IMR-90 (cell line): ENCODE data around the gene CHRNG. TPM values are rescaled to one million over a fixed set of nuclear protein-coding genes. Genes with fewer than 3 reads are reported as not detected.

Source experiments
- ATAC-seq: fragments of 200-7000 bp; cut with Tn5 transposase; 2 replicates; pipeline ENCODE4 v1.9.1; 2020; ENCODE audit warnings: low read depth, mild to moderate bottlenecking, moderate library complexity
- BruUV-seq: library from RNA; stranded (reverse); fragments of 400-500 nt; replicated peaks from 2 replicates; lab custom pipeline; 2021; lab: Mats Ljungman, UMichigan
- CTCF ChIA-PET: fragments of 300-600 bp; formaldehyde crosslinking; extraction: SDS; loops from one replicate; lab custom pipeline; 2021; ENCODE audit warnings: antibody characterized with exemption; lab: Yijun Ruan, JAX
- POLR2A ChIA-PET: fragments of 300-600 bp; sonication (Branson Sonifier 250); formaldehyde crosslinking; loops from one replicate; lab custom pipeline; 2022; ENCODE audit warnings: antibody characterized with exemption; ENCODE audit not compliant: unreplicated experiment; lab: Charles Lee
- DNase-seq: peaks from one replicate; pipeline ENCODE4 v3.0.0; 2013
- H2AFZ ChIP-seq: replicated peaks from 2 replicates; pipeline ENCODE3; 2013; ENCODE audit warnings: low read length, mild to moderate bottlenecking; ENCODE audit not compliant: poor library complexity
- H2AK5ac ChIP-seq: 2 replicates; pipeline ENCODE4 v1.6.1; 2013; ENCODE audit warnings: low read depth, low read length, inconsistent platforms
- H2AK9ac ChIP-seq: replicated peaks from 2 replicates; pipeline ENCODE3; 2013; ENCODE audit warnings: mild to moderate bottlenecking, low read depth, low read length, moderate library complexity; ENCODE audit not compliant: poor library complexity
- H2BK120ac ChIP-seq: 2 replicates; pipeline ENCODE4 v1.6.1; 2013; ENCODE audit warnings: low read depth, low read length, inconsistent platforms
- H2BK15ac ChIP-seq: 3 replicates; pipeline ENCODE4 v1.6.1; 2013; ENCODE audit warnings: low read depth, low read length, inconsistent platforms
- H2BK20ac ChIP-seq: 2 replicates; pipeline ENCODE4 v1.6.1; 2013; ENCODE audit warnings: low read depth, mild to moderate bottlenecking, inconsistent platforms, low read length, moderate library complexity
- H2BK5ac ChIP-seq: 2 replicates; pipeline ENCODE4 v1.6.1; 2013; ENCODE audit warnings: mild to moderate bottlenecking, low read depth, low read length, inconsistent platforms; ENCODE audit not compliant: poor library complexity, severe bottlenecking
- H3K14ac ChIP-seq: replicated peaks from 2 replicates; pipeline ENCODE4 v1.6.1; 2013; ENCODE audit warnings: low read depth, low read length, inconsistent platforms
- H3K18ac ChIP-seq: 2 replicates; pipeline ENCODE4 v1.6.1; 2013; ENCODE audit warnings: low read depth, low read length, control low read depth
- H3K23ac ChIP-seq: 2 replicates; pipeline ENCODE4 v1.6.1; 2013; ENCODE audit warnings: low read depth, low read length, inconsistent platforms
- H3K27ac ChIP-seq: 2 replicates; pipeline ENCODE4 v1.5.1; 2013; ENCODE audit warnings: mild to moderate bottlenecking, control low read depth, low read length; ENCODE audit not compliant: insufficient read depth
- H3K27me3 ChIP-seq: 2 replicates; pipeline ENCODE4 v1.6.1; 2013; ENCODE audit warnings: low read length; ENCODE audit not compliant: control insufficient read depth, insufficient read depth
- H3K36me3 ChIP-seq: 2 replicates; pipeline ENCODE4 v1.6.1; 2013; ENCODE audit warnings: low read length, mixed read lengths; ENCODE audit not compliant: control insufficient read depth, insufficient read depth
- H3K4ac ChIP-seq: 2 replicates; pipeline ENCODE4 v1.6.1; 2013; ENCODE audit warnings: low read depth, low read length, inconsistent platforms
- H3K4me1 ChIP-seq: 2 replicates; pipeline ENCODE4 v1.6.1; 2013; ENCODE audit warnings: low read length, mixed read lengths; ENCODE audit not compliant: control insufficient read depth, insufficient read depth
- H3K4me2 ChIP-seq: 2 replicates; pipeline ENCODE4 v1.6.1; 2013; ENCODE audit warnings: low read depth, mild to moderate bottlenecking, control low read depth, low read length, moderate library complexity
- H3K4me3 ChIP-seq: 2 replicates; pipeline ENCODE4 v1.5.1; 2013; ENCODE audit warnings: low read depth, mild to moderate bottlenecking, control low read depth, low read length, moderate library complexity; ENCODE audit not compliant: insufficient read depth
- H3K56ac ChIP-seq: 2 replicates; pipeline ENCODE4 v1.6.1; 2013; ENCODE audit warnings: low read length, inconsistent platforms; ENCODE audit not compliant: insufficient read depth; ENCODE audit errors: extremely low read depth
- H3K79me1 ChIP-seq, 2 experiments: 2 replicates each; pipeline ENCODE4 v1.6.1; 2013; ENCODE audit warnings: low read length in 2 of 2, inconsistent platforms in 1 of 2, low read depth in 1 of 2
- H3K9ac ChIP-seq: 2 replicates; pipeline ENCODE4 v1.6.1; 2013; ENCODE audit warnings: low read depth, low read length, control low read depth
- H3K9me1 ChIP-seq: 2 replicates; pipeline ENCODE4 v1.6.1; 2013; ENCODE audit warnings: low read length, inconsistent platforms; ENCODE audit not compliant: insufficient read depth
- H3K9me3 ChIP-seq: 2 replicates; pipeline ENCODE4 v1.6.1; 2013; ENCODE audit warnings: low read length; ENCODE audit not compliant: control insufficient read depth, insufficient read depth
- H4K20me1 ChIP-seq: 2 replicates; pipeline ENCODE4 v1.6.1; 2013; ENCODE audit warnings: low read length, inconsistent platforms; ENCODE audit not compliant: insufficient read depth
- H4K5ac ChIP-seq: 2 replicates; pipeline ENCODE4 v1.6.1; 2013; ENCODE audit warnings: mild to moderate bottlenecking, low read depth, low read length, control low read depth
- H4K8ac ChIP-seq, 2 experiments: 2 replicates each; pipeline ENCODE4 v1.6.1; 2013; ENCODE audit warnings: low read depth in 2 of 2, low read length in 2 of 2, control low read depth in 1 of 2, inconsistent platforms in 1 of 2
- H4K91ac ChIP-seq: 2 replicates; pipeline ENCODE4 v1.6.1; 2013; ENCODE audit warnings: low read depth, low read length, inconsistent platforms; ENCODE audit not compliant: insufficient read depth
- CEBPB ChIP-seq: IDR thresholded peaks from 2 replicates; pipeline ENCODE4 v1.6.1; 2012; ENCODE audit warnings: low read depth, low read length, improper control_type of control experiment
- CTCF ChIP-seq: conservative IDR thresholded peaks from 2 replicates; pipeline ENCODE4 v1.5.1; 2012; ENCODE audit warnings: mild to moderate bottlenecking, low read depth, low read length, improper control_type of control experiment
- FOS ChIP-seq: fragments of 150-350 bp; IDR thresholded peaks from 2 replicates; pipeline ENCODE4 v1.6.1; 2016; ENCODE audit warnings: low read depth, low read length
- MAFK ChIP-seq: IDR thresholded peaks from 2 replicates; pipeline ENCODE4 v1.6.1; 2012; ENCODE audit warnings: low read depth, low read length, improper control_type of control experiment
- MAZ ChIP-seq: IDR thresholded peaks from 2 replicates; pipeline ENCODE4 v1.6.1; 2012; ENCODE audit warnings: low read depth, mild to moderate bottlenecking, low read length, improper control_type of control experiment, moderate library complexity, borderline replicate concordance
- POLR2A ChIP-seq: IDR thresholded peaks from 2 replicates; pipeline ENCODE4 v1.6.1; 2012; ENCODE audit warnings: mild to moderate bottlenecking, low read depth, low read length
- SMC3 ChIP-seq: fragments of 150-350 bp; IDR thresholded peaks from 2 replicates; pipeline ENCODE4 v1.6.1; 2016; ENCODE audit warnings: low read depth, mild to moderate bottlenecking, antibody characterized with exemption, low read length, moderate library complexity
- WGBS, 2 experiments: methylation state at CpG; one replicate each; pipeline versions ENCODE4 v1.1.5 to v1.1.7; 2013; ENCODE audit warnings: missing lambda C conversion rate in 2 of 2; ENCODE audit not compliant: insufficient read length in 1 of 2; ENCODE audit errors: extremely low coverage in 2 of 2; 5-methylcytosine and 5-hydroxymethylcytosine counted together
- dilution Hi-C: fragments of 300-500 bp; cut with HindIII; formaldehyde crosslinking; loops from one replicate; pipeline ENCODE4 v1.14.3; 2018; ENCODE audit warnings: low sequenced_read_pairs; ENCODE audit not compliant: unreplicated experiment
- in situ Hi-C: fragments of 300-500 bp; cut with MboI; formaldehyde crosslinking; loops from 3 replicates; pipeline ENCODE4 v1.14.3; 2019; ENCODE audit warnings: low sequenced_read_pairs, inconsistent platforms, mixed read lengths
- intact Hi-C: fragments of 100-400 bp; cut with micrococcal nuclease; formaldehyde crosslinking; loops from 2 replicates; pipeline ENCODE4 v1.10.0; 2022
- polyA plus RNA-seq, 3 experiments: library from polyadenylated mRNA; depleted of rRNA; stranded (reverse); fragments of >200 nt; gene quantifications; 2 replicates each; pipeline ENCODE4 v1.2.3, GENCODE V29; 2012; ENCODE audit warnings: low replicate concordance in 1 of 3
- total RNA-seq: library from RNA; depleted of rRNA; stranded (reverse); fragments of >200 nt; gene quantifications from 2 replicates; pipeline ENCODE4 v1.2.3, GENCODE V29; 2012
- TF ChIP-seq, protein P1 (sequence below): fragments of 150-350 bp; IDR thresholded peaks from 2 replicates; pipeline ENCODE4 v1.6.1; 2017; ENCODE audit warnings: mild to moderate bottlenecking, antibody characterized with exemption, low read length, low read depth
- TF ChIP-seq, protein P2 (sequence below): fragments of 150-350 bp; IDR thresholded peaks from 2 replicates; pipeline ENCODE4 v1.6.1; 2016; ENCODE audit warnings: low read depth, mild to moderate bottlenecking, low read length, moderate library complexity, borderline replicate concordance

Gene CHRNG
- total and polyA plus RNA-seq, 2 of the 4 experiments (the other 2 are of a cell fraction), result not detected

GRCh38 chr2:232540441-232541041, 1.0 kb downstream of the CHRNG start:
- POLR2A ChIA-PET, result no interaction called here
- Histone ChIP-seq H3K14ac (no peak overlapping the region), H3K4me2 (no peak overlapping the region), H3K4me1 (no peaks in the 10 kb centered on the region; the same call in 1 of the 2 replicates), H3K9ac (no peak overlapping the region), H3K79me1 (no peaks in the 10 kb centered on the region), H3K9me3 (peaks cover 6% of the 10 kb centered on the region), H2AK5ac (no peak overlapping the region), H4K91ac (no peak overlapping the region), H3K4ac (no peak overlapping the region), H3K36me3 (0 out of 2 replicates have a peak, but pooled peaks cover 1% of the 10 kb centered on the region), H2AFZ (no peak overlapping the region), H2BK15ac (no peak overlapping the region), H3K18ac (no peak overlapping the region), H2BK5ac (no peak overlapping the region), H4K5ac (no peak overlapping the region), H2BK120ac (no peak overlapping the region), H2AK9ac (no peak overlapping the region), H3K23ac (no peak overlapping the region), H3K27ac (no peak overlapping the region), H3K4me3 (no peak overlapping the region), H3K9me1 (0 out of 2 replicates have a peak, but pooled peaks cover 5% of the 10 kb centered on the region), H3K56ac (no peak overlapping the region), H3K27me3 (peaks cover 17% of the 10 kb centered on the region), H2BK20ac (no peak overlapping the region), H4K8ac (no peak overlapping the region), H4K20me1 (no peaks in the 10 kb centered on the region; the same call in 1 of the 2 replicates)
- BruUV-seq, result no TSS peak
- dilution Hi-C loops (no loop called here), in situ Hi-C loops (no loop called here), intact Hi-C loops (no loop called here)
- DNase-seq (no peak), ATAC-seq (no peak)
- CTCF ChIA-PET, result no interaction called here
- TF ChIP-seq MAZ (no peak), MAFK (no peak), FOS (no peak), CEBPB (no peak), POLR2A (no peak), CTCF (no peak), SMC3 (no peak)
- TF ChIP-seq, protein P1, sequence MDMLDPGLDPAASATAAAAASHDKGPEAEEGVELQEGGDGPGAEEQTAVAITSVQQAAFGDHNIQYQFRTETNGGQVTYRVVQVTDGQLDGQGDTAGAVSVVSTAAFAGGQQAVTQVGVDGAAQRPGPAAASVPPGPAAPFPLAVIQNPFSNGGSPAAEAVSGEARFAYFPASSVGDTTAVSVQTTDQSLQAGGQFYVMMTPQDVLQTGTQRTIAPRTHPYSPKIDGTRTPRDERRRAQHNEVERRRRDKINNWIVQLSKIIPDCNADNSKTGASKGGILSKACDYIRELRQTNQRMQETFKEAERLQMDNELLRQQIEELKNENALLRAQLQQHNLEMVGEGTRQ, result no peak
- TF ChIP-seq, protein P2, sequence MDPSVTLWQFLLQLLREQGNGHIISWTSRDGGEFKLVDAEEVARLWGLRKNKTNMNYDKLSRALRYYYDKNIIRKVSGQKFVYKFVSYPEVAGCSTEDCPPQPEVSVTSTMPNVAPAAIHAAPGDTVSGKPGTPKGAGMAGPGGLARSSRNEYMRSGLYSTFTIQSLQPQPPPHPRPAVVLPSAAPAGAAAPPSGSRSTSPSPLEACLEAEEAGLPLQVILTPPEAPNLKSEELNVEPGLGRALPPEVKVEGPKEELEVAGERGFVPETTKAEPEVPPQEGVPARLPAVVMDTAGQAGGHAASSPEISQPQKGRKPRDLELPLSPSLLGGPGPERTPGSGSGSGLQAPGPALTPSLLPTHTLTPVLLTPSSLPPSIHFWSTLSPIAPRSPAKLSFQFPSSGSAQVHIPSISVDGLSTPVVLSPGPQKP, result no peak
- WGBS, 2 experiments, result 90% methylated on average over 7 of the region's 17 CpGs; no CpG with 5 or more reads in 1 of the 2 experiments
